Measurements from ENCODE around the gene SIKE1.
"Not testable (repeated sequence)": the region's sequence is repeated elsewhere in the genome, so short reads cannot be mapped to it uniquely, and the experiment has no call there.

SIKE1 gene

DNA sequence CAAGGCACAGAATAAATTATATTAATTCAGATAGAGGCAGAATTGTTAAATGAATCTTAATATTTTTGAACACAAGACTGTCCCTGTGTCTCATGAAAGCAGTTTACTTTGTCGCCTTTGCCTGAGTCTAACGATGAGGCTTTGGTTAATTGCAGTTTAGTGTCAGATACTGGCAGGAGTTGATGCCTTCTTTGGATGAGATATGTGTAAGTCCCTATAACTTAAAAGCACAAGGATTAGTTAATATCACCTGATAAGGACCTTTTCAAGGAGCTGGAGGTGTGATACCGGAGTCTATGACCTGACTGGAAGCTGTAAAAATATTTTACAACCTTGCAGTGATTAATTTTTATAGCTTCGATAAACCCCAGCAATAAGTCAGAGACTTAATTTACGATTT is 2.0 kb upstream of the SIKE1 start:
- Histone ChIP-seq H3K27ac (ENCODE audit: low read length) (no peak overlapping the region), H3K4me1 (ENCODE audit: control insufficient read depth, insufficient read depth, low read length) (peaks cover 4% of the 10 kb centered on the region), H3K4me3 (ENCODE audit: low read length in 2 of 2) (no peak overlapping the region), H3K9ac (ENCODE audit: low read length in 2 of 2) (no peak overlapping the region), H3K27me3 (ENCODE audit: control insufficient read depth in 1 of 2, insufficient read depth in 2 of 2, low read length in 2 of 2) (no peaks in the 10 kb centered on the region), H3K9me3 (ENCODE audit: control insufficient read depth in 2 of 2, low read length in 2 of 2) (no peaks in the 10 kb centered on the region), H3K36me3 (ENCODE audit: control insufficient read depth in 2 of 2, insufficient read depth in 2 of 2, low read length in 2 of 2) (peaks cover 0 to 2% of the 10 kb centered on the region in 2 donors)

DNA sequence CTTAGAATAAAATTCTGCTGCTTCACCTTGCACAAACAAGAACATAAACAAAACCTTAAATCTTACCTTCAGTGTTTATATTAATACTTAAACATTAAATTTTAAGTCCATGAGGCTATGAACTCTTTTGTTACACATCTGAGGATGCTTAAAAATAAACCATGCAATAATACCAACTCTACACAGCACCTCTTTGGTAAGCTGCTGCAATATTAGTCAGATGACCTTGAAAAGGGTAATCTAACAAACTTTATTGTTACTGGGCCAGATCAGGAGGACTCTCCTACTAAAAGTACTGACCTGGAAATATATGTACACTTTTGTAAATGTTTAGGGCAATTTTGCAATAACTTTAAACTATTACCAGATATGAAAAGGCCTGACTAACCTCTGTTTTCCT is 763 bp downstream of the SIKE1 start:
- peaks cover 0 to 6% of the 10 kb centered on the region in 2 donors for H3K36me3 ChIP-seq (ENCODE audit: control insufficient read depth in 2 of 2, insufficient read depth in 2 of 2, low read length in 2 of 2)
- H3K9ac ChIP-seq (ENCODE audit: low read length in 2 of 2), result peak overlapping the region; percentile 79 to 91
- H3K4me1 ChIP-seq (ENCODE audit: control insufficient read depth, insufficient read depth, low read length), result peaks cover 4% of the 10 kb centered on the region
- peak overlapping the region; percentile 86 for H3K27ac ChIP-seq (ENCODE audit: low read length)
- no peaks in the 10 kb centered on the region for H3K27me3 ChIP-seq (ENCODE audit: control insufficient read depth in 1 of 2, insufficient read depth in 2 of 2, low read length in 2 of 2)
- H3K4me3 ChIP-seq (ENCODE audit: low read length in 2 of 2), result peak overlapping the region; percentile 77 to 95
- H3K9me3 ChIP-seq (ENCODE audit: control insufficient read depth in 2 of 2, low read length in 2 of 2), result no peaks in the 10 kb centered on the region

DNA sequence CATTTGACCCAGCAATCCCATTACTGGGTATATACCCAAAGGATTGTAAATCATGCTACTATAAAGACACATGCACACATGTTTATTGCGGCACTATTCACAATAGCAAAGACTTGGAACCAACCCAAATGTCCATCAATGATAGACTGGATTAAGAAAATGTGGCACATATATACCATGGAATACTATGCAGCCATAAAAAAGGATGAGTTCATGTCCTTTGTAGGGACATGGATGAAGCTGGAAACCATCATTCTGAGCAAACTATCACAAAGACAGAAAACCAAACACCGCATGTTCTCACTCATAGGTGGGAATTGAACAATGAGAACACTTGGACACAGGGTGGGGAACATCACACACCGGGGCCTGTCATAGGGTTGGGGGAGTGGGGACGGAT is 3.8 kb downstream of the SIKE1 start:
- not testable (repeated sequence) for H3K4me3 ChIP-seq (ENCODE audit: low read length in 2 of 2); H3K9ac ChIP-seq (ENCODE audit: low read length in 2 of 2); H3K27me3 ChIP-seq (ENCODE audit: control insufficient read depth in 1 of 2, insufficient read depth in 2 of 2, low read length in 2 of 2); H3K4me1 ChIP-seq (ENCODE audit: control insufficient read depth, insufficient read depth, low read length); H3K27ac ChIP-seq (ENCODE audit: low read length); H3K9me3 ChIP-seq (ENCODE audit: control insufficient read depth in 2 of 2, low read length in 2 of 2)
- H3K36me3 ChIP-seq (ENCODE audit: control insufficient read depth in 2 of 2, insufficient read depth in 2 of 2, low read length in 2 of 2), result peaks cover 3 to 14% of the 10 kb centered on the region in 2 donors

DNA sequence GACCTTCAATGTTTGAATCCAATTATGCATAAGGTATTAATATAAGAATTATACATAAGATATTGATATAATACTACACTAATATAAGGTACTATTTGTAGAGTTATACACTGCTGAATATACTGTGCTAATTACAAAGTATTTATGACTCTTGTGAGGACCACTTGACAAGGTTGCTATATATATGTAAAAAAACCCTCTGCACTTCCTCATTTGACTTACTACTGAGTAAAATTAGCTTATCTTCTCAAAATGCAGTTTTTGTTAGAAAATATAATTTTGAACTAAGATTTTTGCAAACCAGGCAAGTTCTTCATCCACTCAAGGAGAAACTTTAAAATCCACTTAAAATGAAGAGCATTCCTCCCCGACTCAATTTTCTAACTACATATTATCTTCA is 8.5 kb downstream of the SIKE1 start:
- Histone ChIP-seq H3K4me1 (ENCODE audit: control insufficient read depth, insufficient read depth, low read length) (no peaks in the 10 kb centered on the region), H3K27ac (ENCODE audit: low read length) (no peak overlapping the region), H3K4me3 (ENCODE audit: low read length in 2 of 2) (no peak overlapping the region), H3K36me3 (ENCODE audit: control insufficient read depth in 2 of 2, insufficient read depth in 2 of 2, low read length in 2 of 2) (peaks cover 11 to 16% of the 10 kb centered on the region in 2 donors), H3K27me3 (ENCODE audit: control insufficient read depth in 1 of 2, insufficient read depth in 2 of 2, low read length in 2 of 2) (no peaks in the 10 kb centered on the region), H3K9me3 (ENCODE audit: control insufficient read depth in 2 of 2, low read length in 2 of 2) (no peaks in the 10 kb centered on the region), H3K9ac (ENCODE audit: low read length in 2 of 2) (no peak overlapping the region)

DNA sequence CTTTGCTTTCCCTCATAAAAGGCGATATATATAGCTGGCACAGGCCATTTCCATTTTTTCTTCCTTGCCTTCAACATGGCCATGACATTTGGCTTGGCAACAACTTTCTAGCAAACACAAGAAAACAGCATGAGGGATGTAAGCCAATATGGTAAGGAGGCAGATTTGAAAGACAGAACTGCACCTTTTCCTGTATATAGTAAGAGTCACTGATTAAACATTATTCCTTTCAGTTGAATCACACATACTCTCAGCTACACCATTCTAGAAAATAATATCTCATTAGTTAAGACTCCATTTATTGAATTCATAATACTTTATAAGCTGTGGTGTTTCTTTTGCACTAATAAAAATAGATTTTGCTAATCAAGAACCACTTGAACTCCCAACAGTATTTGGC is 9.5 kb downstream of the SIKE1 start:
- H3K36me3 ChIP-seq (ENCODE audit: control insufficient read depth in 2 of 2, insufficient read depth in 2 of 2, low read length in 2 of 2), result peaks cover 11 to 16% of the 10 kb centered on the region in 2 donors
- no peaks in the 10 kb centered on the region for H3K9me3 ChIP-seq (ENCODE audit: control insufficient read depth in 2 of 2, low read length in 2 of 2)
- no peak overlapping the region for H3K4me3 ChIP-seq (ENCODE audit: low read length in 2 of 2)
- no peaks in the 10 kb centered on the region for H3K27me3 ChIP-seq (ENCODE audit: control insufficient read depth in 1 of 2, insufficient read depth in 2 of 2, low read length in 2 of 2)
- no peaks in the 10 kb centered on the region for H3K4me1 ChIP-seq (ENCODE audit: control insufficient read depth, insufficient read depth, low read length)
- no peak overlapping the region for H3K9ac ChIP-seq (ENCODE audit: low read length in 2 of 2)
- no peak overlapping the region for H3K27ac ChIP-seq (ENCODE audit: low read length)

DNA sequence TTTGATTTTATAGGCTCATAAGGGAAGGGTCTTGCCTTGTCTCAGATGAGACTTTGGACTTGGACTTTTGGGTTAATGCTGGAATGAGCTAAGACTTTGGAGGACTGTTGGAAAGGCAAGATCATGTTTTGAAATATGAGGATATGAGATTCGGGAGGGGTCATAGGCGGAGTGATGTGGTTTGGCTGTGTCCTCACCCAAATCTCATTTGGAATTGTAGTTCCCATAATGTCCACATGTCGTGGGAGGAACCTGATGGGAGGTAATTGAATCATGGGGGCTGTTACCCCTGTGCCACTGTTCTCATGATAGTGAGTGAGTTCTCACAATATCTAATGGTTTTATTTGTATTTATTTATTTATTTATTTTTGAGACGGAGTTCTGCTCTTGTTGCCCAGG is 15.8 kb downstream of the SIKE1 start:
- Histone ChIP-seq H3K27ac (ENCODE audit: low read length) (no peak overlapping the region), H3K4me3 (ENCODE audit: low read length in 2 of 2) (no peak overlapping the region), H3K9me3 (ENCODE audit: control insufficient read depth in 2 of 2, low read length in 2 of 2) (no peaks in the 10 kb centered on the region), H3K9ac (ENCODE audit: low read length in 2 of 2) (no peak overlapping the region), H3K36me3 (ENCODE audit: control insufficient read depth in 2 of 2, insufficient read depth in 2 of 2, low read length in 2 of 2) (peaks cover 5% of the 10 kb centered on the region in 2 donors), H3K4me1 (ENCODE audit: control insufficient read depth, insufficient read depth, low read length) (no peaks in the 10 kb centered on the region), H3K27me3 (ENCODE audit: control insufficient read depth in 1 of 2, insufficient read depth in 2 of 2, low read length in 2 of 2) (no peaks in the 10 kb centered on the region)

DNA sequence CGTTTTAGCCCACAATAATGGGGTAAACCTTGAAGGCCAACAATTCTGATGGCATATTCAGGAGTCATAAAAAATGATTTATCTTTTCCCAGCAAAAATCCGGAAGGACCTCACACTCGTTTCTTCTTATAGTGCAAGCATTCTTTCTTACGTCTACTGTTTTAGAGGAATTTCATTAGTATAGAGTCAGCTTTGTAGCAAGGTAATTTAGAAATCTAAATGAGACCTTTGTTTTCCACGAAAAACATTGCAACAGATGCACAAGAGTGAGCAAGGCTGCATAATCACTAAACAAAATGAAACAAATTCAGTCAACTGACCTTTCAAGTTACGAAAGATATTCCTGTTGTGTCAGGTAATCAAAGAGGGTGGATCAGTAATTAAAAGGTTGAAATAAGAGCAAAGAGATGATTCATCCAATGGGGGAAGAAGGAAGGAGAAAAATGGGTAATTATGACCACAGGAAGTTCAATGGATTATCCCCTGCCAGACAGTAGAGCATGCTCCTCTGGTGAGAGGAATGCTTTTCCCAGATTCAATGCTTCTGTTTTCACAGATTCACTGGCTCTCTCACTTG is 22.1 kb downstream of the SIKE1 start:
- H3K4me1 ChIP-seq (ENCODE audit: control insufficient read depth, insufficient read depth, low read length), result peaks cover 17% of the 10 kb centered on the region
- H3K27me3 ChIP-seq (ENCODE audit: control insufficient read depth in 1 of 2, insufficient read depth in 2 of 2, low read length in 2 of 2), result no peaks in the 10 kb centered on the region
- peak overlapping the region; percentile 96 to 100 for H3K4me3 ChIP-seq (ENCODE audit: low read length in 2 of 2)
- no peaks in the 10 kb centered on the region for H3K9me3 ChIP-seq (ENCODE audit: control insufficient read depth in 2 of 2, low read length in 2 of 2)
- H3K9ac ChIP-seq (ENCODE audit: low read length in 2 of 2), result peak overlapping the region; percentile 100
- peak overlapping the region; percentile 100 for H3K27ac ChIP-seq (ENCODE audit: low read length)
- H3K36me3 ChIP-seq (ENCODE audit: control insufficient read depth in 2 of 2, insufficient read depth in 2 of 2, low read length in 2 of 2), result no peaks in the 10 kb centered on the region

DNA sequence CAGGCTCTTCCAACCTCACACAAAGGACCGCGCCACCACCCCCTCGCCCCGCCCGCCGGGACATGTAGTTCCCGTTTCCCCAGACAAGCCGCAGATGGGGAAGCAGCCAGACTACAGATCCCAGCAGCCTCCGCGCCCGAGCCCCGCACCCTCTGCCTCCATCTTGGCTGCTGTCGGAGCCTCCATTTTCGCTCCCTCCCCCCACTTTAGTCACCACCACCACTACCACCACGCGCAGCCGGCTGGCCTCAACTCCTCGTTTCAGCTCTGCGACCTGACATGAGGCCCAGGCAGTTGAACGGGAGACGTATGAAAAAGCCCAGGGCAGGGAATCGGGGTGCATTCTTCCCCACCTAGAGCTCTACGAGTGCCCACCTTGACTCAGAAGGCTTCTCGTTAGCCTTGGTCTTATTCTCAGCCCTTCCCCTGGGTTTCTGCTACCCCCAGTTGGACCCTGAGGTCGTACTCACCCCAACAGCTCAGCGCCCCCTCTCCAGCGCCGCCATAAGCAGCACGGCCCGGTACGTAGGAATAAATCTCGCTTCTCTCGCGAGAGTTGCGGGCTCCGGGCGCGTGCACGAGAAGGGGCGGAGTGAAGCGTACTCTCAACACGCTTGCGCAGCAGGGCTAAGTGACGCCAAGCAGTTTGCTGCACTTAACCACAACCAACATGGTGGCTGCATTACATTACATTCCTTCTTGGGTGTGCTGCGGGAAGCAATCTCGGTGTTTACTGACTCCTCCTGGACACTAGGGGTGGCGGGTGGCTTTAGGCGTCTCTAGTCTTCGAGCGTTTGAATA is 22.8 kb downstream of the SIKE1 start, which contains the start of gene CSDE1:
TSS of gene CSDE1 (minus strand) at position 530 of the 801 bp plus-strand sequence. CDS start 18,094 bp downstream, outside the sequence.
- H3K36me3 ChIP-seq (ENCODE audit: control insufficient read depth in 2 of 2, insufficient read depth in 2 of 2, low read length in 2 of 2), result no peaks in the 10 kb centered on the region
- H3K9me3 ChIP-seq (ENCODE audit: control insufficient read depth in 2 of 2, low read length in 2 of 2), result no peaks in the 10 kb centered on the region
- peak within 1 kb of the TSS; percentile 96 to 100 for H3K4me3 ChIP-seq (ENCODE audit: low read length in 2 of 2)
- H3K27me3 ChIP-seq (ENCODE audit: control insufficient read depth in 1 of 2, insufficient read depth in 2 of 2, low read length in 2 of 2), result no peaks in the 10 kb centered on the region
- H3K4me1 ChIP-seq (ENCODE audit: control insufficient read depth, insufficient read depth, low read length), result peaks cover 17% of the 10 kb centered on the region
- H3K9ac ChIP-seq (ENCODE audit: low read length in 2 of 2), result peak within 1 kb of the TSS; percentile 100
- H3K27ac ChIP-seq (ENCODE audit: low read length), result peak within 1 kb of the TSS; percentile 100

DNA sequence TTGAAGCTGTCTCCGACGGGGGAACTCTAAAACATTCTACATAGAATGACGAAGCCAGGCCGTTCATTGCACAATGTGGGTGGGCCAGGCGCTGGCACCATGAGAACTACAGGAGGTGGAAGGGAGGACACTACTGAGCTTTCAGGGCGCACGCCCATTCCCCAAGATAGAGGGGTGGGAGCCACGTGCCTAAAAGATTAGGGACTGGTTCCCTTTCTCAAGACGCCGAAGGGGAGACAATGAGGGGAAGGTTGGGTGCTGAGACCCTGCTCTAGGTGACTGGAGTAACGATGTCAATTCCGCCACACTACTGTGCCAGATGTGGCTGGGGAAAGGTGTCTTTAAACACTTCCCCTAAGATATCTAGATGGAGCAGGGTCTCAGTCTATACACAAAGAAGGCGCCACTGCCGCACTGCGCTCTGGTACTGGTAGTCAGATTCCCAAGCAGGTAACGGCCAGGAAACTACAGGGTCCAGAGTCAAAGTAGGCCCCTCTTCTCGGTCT is 23.5 kb downstream of the SIKE1 start:
- peak overlapping the region; percentile 100 for H3K27ac ChIP-seq (ENCODE audit: low read length)
- no peaks in the 10 kb centered on the region for H3K36me3 ChIP-seq (ENCODE audit: control insufficient read depth in 2 of 2, insufficient read depth in 2 of 2, low read length in 2 of 2)
- peaks cover 23% of the 10 kb centered on the region for H3K4me1 ChIP-seq (ENCODE audit: control insufficient read depth, insufficient read depth, low read length)

DNA sequence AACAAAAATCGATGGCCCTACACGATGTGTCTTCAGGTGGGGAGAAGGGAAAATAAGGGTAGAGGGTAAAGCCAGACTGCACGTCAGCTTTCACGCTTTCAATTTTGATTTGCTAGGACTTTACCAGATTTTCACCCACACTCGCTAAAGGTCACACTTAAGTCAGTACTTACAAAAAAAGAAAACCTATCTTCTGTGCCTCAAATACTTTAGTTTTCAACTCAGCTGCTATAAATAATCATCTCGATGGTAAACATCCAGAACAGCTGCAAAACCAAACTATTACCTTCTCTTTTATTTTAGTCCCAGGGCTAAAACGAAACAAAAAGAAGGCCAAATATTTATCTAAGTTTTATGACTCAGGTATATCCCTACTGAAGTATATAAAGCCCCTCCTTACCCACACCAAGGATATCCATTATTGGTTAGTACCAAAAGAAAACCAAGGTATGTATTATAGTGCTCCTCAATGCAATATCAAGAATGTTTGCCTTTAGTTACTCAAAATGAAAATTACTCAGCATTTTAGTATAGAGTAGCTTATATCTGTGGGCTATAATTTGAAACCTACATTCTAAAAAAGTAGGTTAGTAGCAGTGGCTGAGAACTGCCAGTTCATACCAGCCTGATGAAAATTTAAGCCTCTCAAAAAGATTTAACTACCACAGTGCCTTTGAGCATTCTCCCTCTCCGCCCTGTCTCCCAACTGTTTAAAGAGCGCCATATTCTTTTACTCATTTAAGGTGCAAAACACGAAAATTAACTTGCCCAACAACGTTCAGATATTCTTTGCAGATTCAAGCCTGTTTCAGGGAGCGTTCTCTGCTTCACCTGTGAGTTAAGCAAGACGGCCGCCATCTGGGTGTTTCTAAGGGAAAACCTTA is 24.2 kb downstream of the SIKE1 start:
- no peaks in the 10 kb centered on the region for H3K9me3 ChIP-seq (ENCODE audit: control insufficient read depth in 2 of 2, low read length in 2 of 2)
- peak overlapping the region in 1 of 2 donors; percentile 100 for H3K9ac ChIP-seq (ENCODE audit: low read length in 2 of 2)
- no peaks in the 10 kb centered on the region for H3K36me3 ChIP-seq (ENCODE audit: control insufficient read depth in 2 of 2, insufficient read depth in 2 of 2, low read length in 2 of 2)
- no peaks in the 10 kb centered on the region for H3K27me3 ChIP-seq (ENCODE audit: control insufficient read depth in 1 of 2, insufficient read depth in 2 of 2, low read length in 2 of 2)
- peaks cover 23% of the 10 kb centered on the region for H3K4me1 ChIP-seq (ENCODE audit: control insufficient read depth, insufficient read depth, low read length)
- peak overlapping the region; percentile 96 to 100 for H3K4me3 ChIP-seq (ENCODE audit: low read length in 2 of 2)
- no peak overlapping the region for H3K27ac ChIP-seq (ENCODE audit: low read length)

More for the DNA sequence above, 23.5 kb downstream of the SIKE1 start:
- Histone ChIP-seq H3K4me3 (ENCODE audit: low read length in 2 of 2) (peak overlapping the region; percentile 96 to 100), H3K27me3 (ENCODE audit: control insufficient read depth in 1 of 2, insufficient read depth in 2 of 2, low read length in 2 of 2) (no peaks in the 10 kb centered on the region), H3K9me3 (ENCODE audit: control insufficient read depth in 2 of 2, low read length in 2 of 2) (no peaks in the 10 kb centered on the region), H3K9ac (ENCODE audit: low read length in 2 of 2) (peak overlapping the region; percentile 100)

All from stomach smooth muscle (tissue), 2 donors.